Activated CD4-positive, alpha-beta T cell treated with anti-CD3 and anti-CD28 coated beads, Interleukin-2, amount 10 ng/mL, durations not matched to agents 7 days and 5 days (primary cell): ENCODE data around the gene RPL22. TPM values are rescaled to one million over a fixed set of nuclear protein-coding genes. Genes with fewer than 3 reads are reported as not detected.
A peak's percentile ranks its signal among the peaks of the same experiment; 100 is the strongest.

Experiments used
- CTCF ChIA-PET: fragments of 350-600 bp; sonication (Branson Sonifier 250); formaldehyde crosslinking; loops from one replicate; lab custom pipeline; 2021; ENCODE audit warnings: antibody characterized with exemption; lab: Charles Lee
- POLR2A ChIA-PET: fragments of 350-600 bp; sonication (Branson Sonifier 250); formaldehyde crosslinking; loops from one replicate; lab custom pipeline; 2021; ENCODE audit warnings: antibody characterized with exemption; lab: Charles Lee
- DNase-seq: peaks from one replicate; pipeline ENCODE4 v3.0.0-alpha.2; 2020
- H3K27ac Mint-ChIP-seq: one replicate; pipeline ENCODE4 v1.8.0; 2021; ENCODE audit warnings: mild to moderate bottlenecking, moderate library complexity, mixed read lengths
- H3K27me3 Mint-ChIP-seq: one replicate; pipeline ENCODE4 v1.8.0; 2021; ENCODE audit warnings: mixed read lengths
- H3K36me3 Mint-ChIP-seq: one replicate; pipeline ENCODE4 v1.8.0; 2021; ENCODE audit warnings: low read depth, mixed read lengths
- H3K4me1 Mint-ChIP-seq: one replicate; pipeline ENCODE4 v1.8.0; 2021; ENCODE audit warnings: mixed read lengths
- H3K4me3 Mint-ChIP-seq: one replicate; pipeline ENCODE4 v1.8.0; 2021; ENCODE audit warnings: mild to moderate bottlenecking, moderate library complexity, mixed read lengths
- H3K9me3 Mint-ChIP-seq: one replicate; pipeline ENCODE4 v1.8.0; 2021; ENCODE audit warnings: mixed read lengths
- total RNA-seq, 2 experiments: library from RNA; stranded (reverse); gene quantifications; one replicate each; pipeline ENCODE4 v1.2.3, GENCODE V29; 2021

The RPL22 gene
- 100 to 1,000 TPM; 328 to 370 TPM for total RNA-seq

DNA sequence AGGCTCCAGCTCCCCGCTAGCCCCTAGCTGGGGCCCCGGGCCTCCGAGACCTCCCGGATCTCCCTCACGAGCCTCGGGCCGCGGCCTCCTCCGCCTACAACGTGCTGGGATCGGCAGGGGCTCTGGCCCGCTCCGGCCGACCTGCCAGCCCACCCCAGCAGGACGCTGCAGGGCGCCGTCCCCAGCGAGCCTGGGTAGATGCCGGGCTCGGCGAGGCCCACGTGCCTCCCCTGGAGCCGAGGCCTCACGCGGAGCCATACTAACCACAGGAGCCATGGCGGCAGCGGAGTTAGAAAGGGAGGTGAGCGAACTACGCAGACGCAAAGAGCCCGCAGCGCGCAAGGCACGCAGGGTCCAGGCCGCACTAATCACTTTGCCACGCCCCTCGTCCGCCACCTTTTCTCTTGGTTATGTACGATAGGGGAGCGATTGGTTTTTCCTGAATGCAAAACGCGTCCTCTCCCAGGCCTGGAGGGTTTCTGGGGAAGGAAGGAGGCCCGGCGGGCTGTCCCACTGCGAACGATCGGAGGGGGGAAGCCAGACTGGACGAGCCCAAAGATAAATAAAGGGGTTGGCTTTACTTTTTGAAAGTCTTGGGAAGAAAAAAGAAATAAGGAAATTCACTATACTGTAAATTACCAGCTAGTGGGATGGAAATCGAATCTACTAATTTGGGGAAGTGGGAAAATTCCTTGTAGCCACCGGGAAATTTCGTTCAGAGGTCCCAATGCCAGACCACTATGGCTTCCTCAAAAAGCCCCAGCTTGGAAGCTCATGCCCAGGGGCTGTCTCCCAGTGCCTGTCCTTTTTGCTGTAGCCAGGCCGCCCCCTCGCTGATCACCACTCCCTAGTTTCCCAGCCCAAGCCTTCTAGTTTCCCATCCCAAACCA is at the start of gene RPL22:
TSS of gene RPL22 (minus strand) at position 298 of the 890 bp plus-strand sequence. CDS start at position 276, 22 bp downstream.
- Mint-ChIP-seq H3K4me3 (peak within 1 kb of the TSS; percentile 84), H3K27me3 (no peaks in the 10 kb centered on the region), H3K9me3 (no peaks in the 10 kb centered on the region), H3K27ac (peak within 1 kb of the TSS; percentile 83), H3K4me1 (peaks cover 41% of the 10 kb centered on the region), H3K36me3 (peaks cover 26% of the 10 kb centered on the region)
- POLR2A ChIA-PET: no interaction called here
- CTCF ChIA-PET: interaction anchor here (1.0 to 1.6 kb wide), 4 partner anchors 9 to 401 kb away, joined by 3 to 4 read pairs (median 4); no protein-coding TSS in a partner anchor
- peak; percentile 99 for DNase-seq

GRCh38 chr1:6248161-6248776 is 48.9 kb upstream of the RPL22 start:
- POLR2A ChIA-PET: no interaction called here
- no peak overlapping the region for H3K4me3 Mint-ChIP-seq
- H3K9me3 Mint-ChIP-seq: no peaks in the 10 kb centered on the region
- DNase-seq: no peak
- no peaks in the 10 kb centered on the region for H3K36me3 Mint-ChIP-seq
- CTCF ChIA-PET: interaction anchor here (1.0 to 5.2 kb wide), 9 partner anchors 12 to 242 kb away, joined by 3 to 43 read pairs (median 15); partner anchors contain the start of genes ICMT and RNF207
- peaks cover 15% of the 10 kb centered on the region for H3K4me1 Mint-ChIP-seq
- H3K27me3 Mint-ChIP-seq: peaks cover 59% of the 10 kb centered on the region
- H3K27ac Mint-ChIP-seq: no peak overlapping the region

GRCh38 chr1:6247651-6248050 is 48.3 kb upstream of the RPL22 start:
- Mint-ChIP-seq H3K36me3 (no peaks in the 10 kb centered on the region), H3K9me3 (no peaks in the 10 kb centered on the region), H3K4me1 (peaks cover 15% of the 10 kb centered on the region), H3K27ac (no peak overlapping the region), H3K27me3 (peaks cover 61% of the 10 kb centered on the region), H3K4me3 (no peak overlapping the region)
- ChIA-PET POLR2A (no interaction called here), CTCF (interaction anchor here (0.7 to 5.2 kb wide), 16 partner anchors 11 to 243 kb away, joined by 3 to 43 read pairs (median 6); partner anchors contain the start of genes GPR153, ICMT and RNF207)
- no peak for DNase-seq

- H3K36me3 Mint-ChIP-seq: no peaks in the 10 kb centered on the region
- no peaks in the 10 kb centered on the region for H3K9me3 Mint-ChIP-seq
- peak; percentile 83 for DNase-seq
- H3K27me3 Mint-ChIP-seq: peaks cover 59% of the 10 kb centered on the region
- CTCF ChIA-PET: interaction anchor here (0.6 to 5.2 kb wide), 42 partner anchors 10 to 234 kb away, joined by 3 to 43 read pairs (median 4); partner anchors contain the start of genes GPR153, HES2, ICMT and RNF207
- H3K27ac Mint-ChIP-seq: no peak overlapping the region
- POLR2A ChIA-PET: no interaction called here
- peak overlapping the region; percentile 25 for H3K4me3 Mint-ChIP-seq
- H3K4me1 Mint-ChIP-seq: peaks cover 15% of the 10 kb centered on the region
These were observed 47.4 kb upstream of the RPL22 start for GRCh38 chr1:6246497-6247467.

DNA sequence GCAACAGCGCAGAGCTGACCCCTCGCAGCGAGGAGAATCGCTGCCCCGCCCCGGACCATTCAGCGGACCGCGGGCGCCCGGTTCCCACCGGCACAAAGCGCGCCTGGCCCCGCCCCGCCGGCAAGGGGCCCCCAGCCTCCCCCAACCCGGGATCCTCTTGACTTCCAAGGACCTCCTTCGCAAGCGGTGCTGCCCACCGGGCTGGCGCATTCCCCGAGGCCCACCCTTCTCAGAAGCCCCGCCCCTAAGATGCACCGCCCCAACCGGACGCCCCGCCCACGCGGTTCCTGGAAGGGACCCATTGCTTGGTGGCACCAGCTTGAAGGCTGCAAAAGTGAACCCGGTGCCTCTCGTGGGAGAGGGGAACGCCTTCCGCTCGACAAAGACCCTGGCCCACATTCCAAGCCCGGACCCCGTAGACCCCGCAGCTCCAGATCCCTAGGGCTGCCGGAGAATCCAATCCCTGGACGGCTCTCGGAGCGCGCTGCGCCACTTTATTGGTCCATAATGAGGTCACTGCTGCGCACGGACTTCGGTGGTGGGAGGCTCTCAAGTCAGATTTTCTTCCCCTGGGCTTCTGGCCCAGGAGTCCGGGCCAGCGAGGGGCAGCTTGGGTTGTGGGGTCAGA is 46.6 kb upstream of the RPL22 start:
- Mint-ChIP-seq H3K9me3 (no peaks in the 10 kb centered on the region), H3K4me1 (peaks cover 22% of the 10 kb centered on the region), H3K4me3 (peak overlapping the region; percentile 25), H3K27ac (peak overlapping the region; percentile 9), H3K36me3 (no peaks in the 10 kb centered on the region), H3K27me3 (peaks cover 62% of the 10 kb centered on the region)
- ChIA-PET POLR2A (no interaction called here), CTCF (interaction anchor here (0.7 to 5.2 kb wide), 36 partner anchors 9 to 1064 kb away, joined by 3 to 43 read pairs (median 5); partner anchors contain the start of genes HES2, ICMT, RNF207 and RPL22)
- peak; percentile 63 for DNase-seq

DNA sequence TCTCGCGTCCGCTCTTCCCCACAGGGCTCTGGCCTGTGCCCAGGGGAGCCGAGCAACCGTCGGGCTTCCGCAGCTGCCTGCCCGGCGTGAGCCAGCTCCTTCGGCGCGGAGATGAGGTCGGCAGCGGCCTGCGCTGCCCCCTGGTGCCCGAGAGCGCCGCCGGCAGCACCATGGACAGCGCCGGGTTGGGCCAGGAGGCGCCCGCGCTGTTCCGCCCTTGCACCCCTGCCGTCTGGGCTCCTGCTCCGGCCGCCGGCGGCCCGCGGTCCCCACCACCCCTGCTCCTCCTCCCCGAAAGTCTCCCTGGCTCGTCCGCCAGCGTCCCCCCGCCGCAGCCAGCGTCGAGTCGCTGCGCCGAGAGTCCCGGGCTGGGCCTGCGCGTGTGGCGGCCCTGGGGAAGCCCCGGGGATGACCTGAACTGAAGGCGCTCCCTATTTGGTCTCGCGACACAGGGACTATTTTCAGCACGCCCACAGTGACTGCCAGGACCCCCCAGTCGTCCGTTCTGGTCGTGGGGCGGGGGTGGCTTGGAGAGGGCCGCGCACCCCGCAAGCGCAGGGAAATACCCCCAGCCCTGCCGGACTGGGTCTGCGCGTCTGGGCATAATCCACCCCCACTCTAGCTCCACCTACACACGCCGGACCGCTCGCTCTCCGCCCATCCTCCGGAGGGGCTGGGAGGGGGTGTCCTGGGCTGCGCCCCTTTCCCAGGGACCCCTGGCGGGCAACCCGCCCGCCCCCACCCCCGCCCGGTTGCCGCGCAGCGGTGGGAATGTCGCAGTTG is 45.9 kb upstream of the RPL22 start:
- Mint-ChIP-seq H3K4me3 (no peak overlapping the region), H3K27ac (no peak overlapping the region), H3K9me3 (no peaks in the 10 kb centered on the region), H3K36me3 (no peaks in the 10 kb centered on the region), H3K4me1 (peaks cover 22% of the 10 kb centered on the region), H3K27me3 (peaks cover 61% of the 10 kb centered on the region)
- POLR2A ChIA-PET: no interaction called here
- peak; percentile 79 for DNase-seq
- CTCF ChIA-PET: interaction anchor here (0.6 to 5.2 kb wide), 31 partner anchors 9 to 1064 kb away, joined by 3 to 43 read pairs (median 5); partner anchors contain the start of genes HES2, ICMT, PLEKHG5 and RNF207

DNA sequence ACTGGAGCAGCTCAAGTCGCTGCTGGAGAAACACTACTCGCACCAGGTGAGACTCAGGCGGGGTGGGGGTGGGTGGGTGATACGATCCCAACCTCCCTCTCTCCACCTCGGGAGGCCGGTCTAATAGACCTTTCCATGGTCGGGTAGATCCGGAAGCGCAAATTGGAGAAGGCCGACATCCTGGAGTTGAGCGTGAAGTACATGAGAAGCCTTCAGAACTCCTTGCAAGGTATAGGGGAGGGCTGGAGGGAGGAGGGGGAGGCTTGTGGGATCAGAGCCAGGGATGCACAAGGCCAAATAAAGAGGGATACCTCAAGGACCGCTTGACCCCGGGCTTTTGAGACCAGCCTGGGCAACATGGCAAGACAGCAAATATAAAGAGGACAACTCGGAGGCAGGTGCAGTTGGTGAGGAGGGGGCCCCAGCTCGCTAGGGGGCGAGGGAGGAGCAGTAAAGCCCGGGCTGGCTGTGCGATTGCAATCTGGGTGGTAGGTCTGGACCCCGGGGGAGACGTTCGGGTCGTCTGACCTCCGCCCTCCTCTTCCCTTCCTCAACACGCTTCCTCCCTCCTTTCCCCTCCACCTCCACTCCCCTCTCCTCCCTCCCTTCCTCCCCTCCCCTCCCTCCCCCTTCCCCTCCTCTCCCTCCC is 45.1 kb upstream of the RPL22 start:
- Mint-ChIP-seq H3K4me3 (no peak overlapping the region), H3K4me1 (peaks cover 19% of the 10 kb centered on the region), H3K27ac (no peak overlapping the region), H3K36me3 (no peaks in the 10 kb centered on the region), H3K9me3 (no peaks in the 10 kb centered on the region), H3K27me3 (peaks cover 63% of the 10 kb centered on the region)
- CTCF ChIA-PET: interaction anchor here (0.6 to 5.2 kb wide), 14 partner anchors 8 to 247 kb away, joined by 3 to 43 read pairs (median 4); partner anchors contain the start of genes HES2, ICMT, PLEKHG5 and RNF207
- no peak for DNase-seq
- POLR2A ChIA-PET: no interaction called here

DNA sequence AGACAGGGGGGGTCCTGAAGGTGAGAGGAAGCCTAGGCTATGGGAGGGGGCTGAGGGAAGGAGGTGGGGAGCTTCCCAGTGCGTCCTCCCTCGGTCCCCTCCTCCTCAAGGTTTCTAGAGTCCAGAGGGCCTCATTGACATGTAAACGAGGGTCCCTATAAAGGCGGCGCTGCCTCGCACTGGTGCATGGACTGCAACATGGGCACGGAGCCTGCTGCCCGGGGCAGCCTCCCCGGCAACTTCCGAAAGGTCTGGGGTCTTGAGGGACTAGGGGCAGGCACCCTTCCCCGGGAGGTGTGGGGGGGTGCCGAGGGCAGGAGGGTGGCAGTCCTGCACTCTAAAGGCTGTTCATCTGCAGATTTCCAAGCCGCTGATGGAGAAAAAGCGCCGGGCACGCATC is 44.6 kb upstream of the RPL22 start, which contains the start of gene HES3:
TSS of gene HES3 (plus strand) at position 187 of the 400 bp plus-strand sequence. CDS start at position 374, 187 bp downstream.
- Mint-ChIP-seq H3K36me3 (no peaks in the 10 kb centered on the region), H3K4me1 (peaks cover 23% of the 10 kb centered on the region), H3K4me3 (no peak within 1 kb of the TSS), H3K27me3 (peaks cover 68% of the 10 kb centered on the region), H3K27ac (no peak within 1 kb of the TSS), H3K9me3 (no peaks in the 10 kb centered on the region)
- ChIA-PET POLR2A (no interaction called here), CTCF (interaction anchor here (0.9 to 5.2 kb wide), 7 partner anchors 7 to 179 kb away, joined by 3 to 43 read pairs (median 3); partner anchors contain the start of genes ICMT and RNF207)
- no peak for DNase-seq

GRCh38 chr1:6243053-6243834 is 43.8 kb upstream of the RPL22 start:
- no peak overlapping the region for H3K4me3 Mint-ChIP-seq
- peaks cover 24% of the 10 kb centered on the region for H3K4me1 Mint-ChIP-seq
- CTCF ChIA-PET: interaction anchor here (0.7 to 1.7 kb wide), 3 partner anchors 35 to 162 kb away, joined by 3 read pairs; no protein-coding TSS in a partner anchor
- no peak overlapping the region for H3K27ac Mint-ChIP-seq
- H3K36me3 Mint-ChIP-seq: no peaks in the 10 kb centered on the region
- H3K9me3 Mint-ChIP-seq: no peaks in the 10 kb centered on the region
- no peak for DNase-seq
- H3K27me3 Mint-ChIP-seq: peaks cover 64% of the 10 kb centered on the region
- POLR2A ChIA-PET: interaction anchor here (0.5 kb wide), 1 partner anchor 59 kb away, joined by 3 read pairs; no protein-coding TSS in a partner anchor
